GM18502 (cell line): ENCODE results near the gene POLR2C.
A peak's percentile ranks its signal among the peaks of the same experiment; 100 is the strongest.

Experiments used
- ATAC-seq: cut with Tn5 transposase; IDR thresholded peaks from one replicate; pipeline ENCODE4 v1.9.1; 2021; ENCODE audit warnings: mild to moderate bottlenecking; ENCODE audit not compliant: unreplicated experiment, poor library complexity

The POLR2C gene

DNA sequence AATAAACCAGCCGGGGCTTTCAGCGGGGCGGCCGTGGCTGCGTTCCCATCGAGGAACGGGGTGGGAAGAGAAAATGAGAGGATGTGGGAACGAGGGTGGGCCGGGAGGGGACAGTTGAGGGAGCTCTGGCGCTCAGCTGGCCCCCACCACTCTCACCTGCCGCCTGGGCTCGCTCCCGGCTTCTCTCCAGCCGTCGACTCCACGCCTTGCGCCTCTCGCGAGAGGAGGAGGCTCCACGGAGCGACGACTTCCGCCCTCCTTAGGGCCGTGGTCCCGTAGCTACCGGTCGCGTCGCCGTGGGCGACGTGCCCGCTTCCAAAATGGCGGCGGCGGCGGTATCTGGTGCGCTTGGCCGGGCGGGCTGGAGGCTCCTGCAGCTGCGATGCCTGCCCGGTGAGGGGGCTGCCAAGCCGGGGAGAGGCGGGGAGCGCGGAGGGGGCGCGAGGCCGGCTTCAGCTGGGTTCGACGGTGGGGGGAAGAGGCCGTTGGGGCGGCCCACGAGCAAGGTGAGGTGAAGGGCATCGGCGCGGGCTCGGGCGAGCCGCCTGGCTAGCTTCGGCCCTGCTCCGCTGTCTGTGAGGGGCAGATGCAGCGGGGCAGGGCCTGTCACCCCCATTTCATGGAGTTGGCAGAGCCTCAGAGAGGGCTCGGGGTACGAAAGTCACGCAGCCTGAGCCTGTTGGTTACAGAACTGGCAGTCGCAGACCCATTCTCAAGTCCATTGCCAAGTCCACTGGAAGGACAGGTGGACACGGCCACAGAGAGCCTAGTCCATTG is 15.1 kb upstream of the POLR2C start, which contains the start of the genes CIAPIN1 and COQ9:
Gene CIAPIN1, minus strand, starts transcription at position 200 of the 777 bp plus-strand sequence. CDS start 6,457 bp downstream, outside the sequence.
Gene COQ9, plus strand, starts transcription at position 294 of the 777 bp plus-strand sequence. Its CDS starts 27 bp downstream, at position 321.
- peak; percentile 96 for ATAC-seq

GRCh38 chr16:57452021-57452420 is 10.5 kb upstream of the POLR2C start:
- ATAC-seq = no peak

DNA sequence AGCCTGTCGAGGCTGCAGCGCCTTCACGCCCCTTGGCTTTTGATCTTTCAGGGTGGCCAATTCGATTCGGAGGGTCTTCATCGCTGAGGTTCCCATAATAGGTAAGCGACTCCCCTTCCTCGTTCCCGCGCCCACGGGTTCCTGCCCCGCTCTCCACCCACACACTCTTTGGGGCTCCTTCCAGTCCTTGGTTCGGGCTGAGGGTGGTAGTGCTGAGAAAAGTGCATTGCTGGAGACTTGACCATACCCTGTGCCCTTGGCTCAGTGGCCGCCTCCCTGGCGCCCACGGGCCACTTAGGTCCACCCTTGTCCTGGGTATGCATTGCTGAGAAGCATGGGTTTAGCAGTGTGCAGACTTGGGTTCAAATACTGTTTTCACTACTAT is 491 bp downstream of the POLR2C start:
- peak; percentile 17 for ATAC-seq

- no peak for ATAC-seq
These were observed 2.0 kb downstream of the POLR2C start for GRCh38 chr16:57464523-57464922.

GRCh38 chr16:57468346-57468745 is 5.9 kb downstream of the POLR2C start:
- ATAC-seq = no peak

DNA sequence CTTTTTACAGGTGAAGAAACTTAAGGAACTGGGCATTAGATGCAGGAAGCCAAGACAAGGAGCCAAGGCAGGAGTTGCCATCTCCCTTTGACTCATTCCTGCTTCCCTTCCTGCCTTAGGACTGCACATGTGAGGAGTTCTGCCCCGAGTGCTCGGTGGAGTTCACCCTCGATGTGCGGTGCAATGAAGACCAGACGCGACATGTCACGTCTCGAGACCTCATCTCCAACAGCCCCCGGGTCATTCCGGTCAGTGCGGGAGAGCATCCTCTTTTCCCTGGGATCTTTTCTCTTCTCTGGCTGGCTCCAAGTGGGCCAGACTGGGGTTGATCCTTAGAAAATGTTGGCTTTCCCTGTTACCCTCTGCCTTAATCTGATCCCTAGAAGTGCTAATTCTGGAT is 6.6 kb downstream of the POLR2C start:
- no peak for ATAC-seq

GRCh38 chr16:57469917-57470470 is 7.5 kb downstream of the POLR2C start:
- ATAC-seq = no peak

GRCh38 chr16:57470711-57471110 is 8.2 kb downstream of the POLR2C start:
- no peak for ATAC-seq

GRCh38 chr16:57471209-57471608 is 8.7 kb downstream of the POLR2C start:
- ATAC-seq = no peak

DNA sequence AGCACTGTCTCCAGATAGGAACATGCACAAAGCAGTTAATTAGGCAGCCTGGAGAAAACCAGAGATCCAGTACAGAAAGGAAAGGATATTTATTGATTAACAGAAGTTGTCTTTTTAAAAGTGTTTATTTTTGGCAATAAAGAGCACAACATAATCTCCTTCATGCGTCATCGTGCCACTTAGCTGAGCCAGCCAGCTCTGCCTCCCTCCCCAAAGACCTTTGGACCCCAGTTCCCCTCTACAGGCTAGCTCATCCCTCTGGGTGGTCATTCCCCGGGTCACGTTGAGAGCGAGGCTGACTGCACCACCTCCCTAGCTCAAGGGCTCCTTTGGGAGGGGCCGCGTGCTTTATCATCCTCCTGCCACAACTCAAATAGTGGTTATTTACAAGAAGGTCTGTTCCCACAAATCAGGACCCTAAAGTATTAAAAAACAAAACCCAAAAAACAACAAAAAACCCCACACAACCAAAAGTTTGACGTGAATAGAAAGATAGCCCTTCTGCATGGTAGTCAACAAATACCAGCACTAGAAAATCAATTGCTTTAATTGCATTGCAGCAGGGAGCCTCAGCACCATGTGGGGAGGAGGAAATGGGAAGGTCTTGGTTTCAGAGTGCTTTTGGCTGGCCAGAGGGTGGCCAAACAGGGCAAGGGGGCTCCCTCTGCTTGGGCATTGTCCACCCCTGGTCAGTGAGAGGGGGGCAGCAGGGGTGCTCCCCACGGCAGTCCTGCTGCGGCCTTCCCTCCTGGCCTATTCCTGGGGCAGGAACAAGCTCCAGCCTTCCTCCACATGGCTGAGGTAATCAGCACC is 9.6 kb downstream of the POLR2C start:
- ATAC-seq = no peak

- no peak for ATAC-seq
These were observed 10.2 kb downstream of the POLR2C start for GRCh38 chr16:57472665-57473060.

DNA sequence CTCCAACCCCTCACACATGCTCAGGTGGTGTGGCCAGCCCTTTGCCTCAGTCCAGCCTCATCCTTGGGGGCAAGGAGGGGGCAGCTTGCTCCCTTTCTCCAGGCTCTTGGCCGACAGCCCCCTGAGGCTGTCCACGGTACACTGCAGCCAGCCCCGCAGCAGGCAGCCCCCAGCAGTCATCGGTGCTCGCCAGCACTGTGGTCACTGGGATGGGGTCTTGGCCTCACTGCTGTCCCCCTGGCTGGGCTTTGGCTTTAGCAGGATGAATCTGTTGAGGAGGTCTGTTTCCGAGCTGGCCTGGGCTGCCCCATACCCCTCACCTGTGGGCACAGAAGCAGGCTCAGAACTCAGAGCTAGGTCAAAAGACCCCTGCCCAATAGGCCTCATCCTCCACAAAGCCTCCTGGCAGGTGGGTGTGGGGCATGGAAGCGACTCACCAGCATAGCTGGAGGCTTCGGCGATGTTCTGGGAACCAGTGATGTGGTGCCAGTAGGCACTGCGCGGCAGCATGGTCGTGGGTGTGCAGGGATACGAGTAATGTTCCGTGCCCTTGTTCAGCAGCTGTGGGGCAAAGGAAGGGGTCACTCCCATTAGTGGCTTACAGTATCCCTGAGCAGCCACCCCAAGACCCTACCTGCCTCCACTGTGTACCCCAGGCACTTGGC is 10.8 kb downstream of the POLR2C start:
- ATAC-seq = no peak

DNA sequence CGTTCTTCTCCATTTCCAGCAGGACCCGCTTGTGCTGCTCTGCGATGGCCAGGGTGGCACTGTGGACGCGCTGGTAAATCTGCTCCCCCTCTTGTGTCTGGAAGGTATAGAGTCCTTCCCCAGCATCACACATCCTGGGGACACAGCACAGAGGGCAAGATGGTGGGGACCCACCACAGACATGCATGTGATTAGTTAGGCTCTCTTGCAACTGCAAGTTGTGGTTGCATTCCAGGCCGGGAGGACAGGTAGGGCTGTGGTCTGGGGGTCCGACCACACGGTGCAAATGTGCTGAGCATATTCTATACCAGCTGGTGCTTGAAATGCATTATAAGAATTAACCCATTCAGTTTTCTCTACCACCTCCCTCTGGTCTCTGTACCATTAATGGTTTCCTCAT is 11.4 kb downstream of the POLR2C start:
- no peak for ATAC-seq

DNA sequence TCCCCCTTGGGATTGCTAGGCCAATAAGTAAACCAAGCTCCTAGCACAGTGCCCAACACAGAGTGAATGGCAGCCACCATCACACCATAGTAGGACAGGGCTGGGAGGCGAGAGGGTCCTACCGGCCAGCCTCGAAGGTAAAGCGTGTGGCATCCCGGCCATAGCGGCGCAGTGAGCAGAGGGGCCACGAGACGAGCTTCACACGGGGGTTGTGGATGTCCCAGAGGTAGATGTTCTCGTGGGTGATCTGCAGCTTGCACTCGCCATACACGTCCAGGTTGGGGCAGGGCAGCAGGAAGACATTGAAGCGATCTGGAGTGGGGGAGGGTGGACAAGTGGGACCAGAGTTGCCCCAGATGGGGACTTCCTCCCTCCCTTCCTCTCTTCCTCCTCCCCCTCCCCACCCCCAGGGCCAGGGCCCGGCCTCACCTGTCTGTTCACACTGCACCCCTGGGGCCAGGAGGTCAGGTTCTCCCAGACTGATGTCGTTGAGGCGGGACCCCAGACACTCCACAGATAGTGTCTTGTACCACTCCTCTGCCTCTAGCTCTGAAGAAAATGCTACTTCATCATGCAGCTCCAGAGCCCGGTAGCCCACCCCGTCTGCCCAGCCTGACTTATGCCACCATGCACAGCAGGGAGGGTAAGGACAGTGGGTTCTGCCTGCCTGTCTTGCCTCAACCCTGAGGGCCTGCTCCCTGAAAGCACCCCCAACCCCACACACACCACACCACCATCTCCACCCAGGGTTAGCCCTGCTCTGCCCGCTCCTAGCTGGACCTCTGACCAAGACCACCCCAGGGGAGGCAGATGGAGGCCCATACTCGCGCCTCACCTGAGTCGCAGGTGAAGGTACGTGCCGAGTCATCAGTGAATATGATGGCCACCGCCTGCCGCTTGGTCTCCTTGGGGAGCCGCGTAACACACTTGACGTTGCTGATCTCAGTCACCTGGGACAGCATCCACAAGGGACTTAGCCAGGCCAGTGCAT is 12.5 kb downstream of the POLR2C start:
- ATAC-seq = no peak

DNA sequence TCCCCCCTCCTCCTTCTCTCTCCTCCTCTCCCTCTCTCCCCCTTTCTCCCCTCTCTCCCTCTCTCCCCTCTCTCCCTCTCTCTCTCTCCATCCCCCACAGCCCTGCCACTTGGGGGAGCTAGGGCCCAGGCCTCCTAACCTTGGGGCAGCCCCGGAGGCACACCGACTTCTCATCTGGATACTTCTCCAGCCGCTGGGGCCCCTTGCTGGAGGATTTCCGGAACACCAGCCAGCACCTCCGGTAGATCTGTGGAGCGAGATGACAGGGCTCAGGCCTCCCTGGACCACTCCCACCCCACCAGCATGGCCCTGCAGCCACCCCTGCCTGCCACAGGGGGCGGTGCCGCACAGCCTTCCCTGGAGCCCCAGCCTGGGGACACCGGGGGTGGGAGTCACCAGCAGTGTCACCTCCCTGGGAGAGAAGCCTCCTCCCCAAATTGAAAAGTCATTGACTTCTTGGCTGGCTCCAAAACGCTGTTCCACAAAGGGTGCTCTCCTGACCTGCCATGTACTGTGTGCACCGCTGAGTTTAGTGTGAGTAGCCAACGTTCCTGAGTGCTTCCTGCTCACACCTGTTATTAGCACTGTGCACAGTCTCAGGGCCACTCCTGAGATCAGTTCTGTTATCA is 13.3 kb downstream of the POLR2C start:
- ATAC-seq = peak; percentile 98

GRCh38 chr16:57476546-57477410 is 14.3 kb downstream of the POLR2C start:
- ATAC-seq = no peak

- no peak for ATAC-seq
These were observed 15.2 kb downstream of the POLR2C start for GRCh38 chr16:57477531-57478202.
